Aorta (tissue), 5 donors: Measurements from ENCODE around the gene ZNG1E. TPM values are rescaled to one million over a fixed set of nuclear protein-coding genes. Genes with fewer than 3 reads are reported as not detected.
A peak's percentile ranks its signal among the peaks of the same experiment; 100 is the strongest.
"Not testable (repeated sequence)": the region's sequence is repeated elsewhere in the genome, so short reads cannot be mapped to it uniquely, and the experiment has no call there.

Experiments
- ATAC-seq: fragments of 200-7000 bp; cut with Tn5 transposase; one replicate; pipeline ENCODE4 v1.9.1; 2022; ENCODE audit warnings: moderate library complexity; ENCODE audit not compliant: low FRiP score
- DNase-seq, 2 donors: peaks; one replicate each; pipeline ENCODE4 v3.0.0-alpha.2; 2020
- H3K27ac ChIP-seq, 2 donors: one replicate each; pipeline ENCODE4 v1.5.1; 2013; ENCODE audit warnings: low read length in 2 of 2, mild to moderate bottlenecking in 2 of 2, moderate library complexity in 2 of 2, control low read depth in 1 of 2, inconsistent platforms in 1 of 2, low read depth in 1 of 2
- H3K27me3 ChIP-seq, 2 donors: one replicate each; pipeline ENCODE4 v1.6.1; 2013; ENCODE audit warnings: control low read depth in 1 of 2, low read length in 1 of 2, mild to moderate bottlenecking in 1 of 2, moderate library complexity in 1 of 2; ENCODE audit not compliant: insufficient read depth in 2 of 2, control insufficient read depth in 1 of 2
- H3K36me3 ChIP-seq, 2 donors: one replicate each; pipeline ENCODE4 v1.6.1; 2013; ENCODE audit warnings: control low read depth in 1 of 2, low read length in 1 of 2, mild to moderate bottlenecking in 1 of 2; ENCODE audit not compliant: insufficient read depth in 2 of 2, control insufficient read depth in 1 of 2
- H3K4me1 ChIP-seq, 2 donors: one replicate each; pipeline ENCODE4 v1.6.1; 2013; ENCODE audit warnings: low read length in 2 of 2, control low read depth in 1 of 2, mild to moderate bottlenecking in 1 of 2, moderate library complexity in 1 of 2; ENCODE audit not compliant: insufficient read depth in 2 of 2, control insufficient read depth in 1 of 2
- H3K4me3 ChIP-seq, 2 donors: one replicate each; pipeline ENCODE4 v1.5.1; 2013; ENCODE audit warnings: low read length in 2 of 2, control low read depth in 1 of 2, mild to moderate bottlenecking in 1 of 2
- H3K9me3 ChIP-seq: one replicate; pipeline ENCODE4 v1.6.1; 2013; ENCODE audit warnings: mild to moderate bottlenecking, low read length; ENCODE audit not compliant: control insufficient read depth
- WGBS, 2 donors: extraction: QIAGEN DNeasy Blood & Tissue Kit; methylation state at CpG; one replicate each; pipeline ENCODE4 v1.1.7; 2013; 5-methylcytosine and 5-hydroxymethylcytosine counted together
- intact Hi-C, 2 donors: fragments of 100-400 bp; cut with DNase I; formaldehyde crosslinking; loops; one replicate each; pipeline versions ENCODE4 v1.14.2 to v1.15.0; 2022
- long read RNA-seq, 2 donors: library from polyadenylated mRNA; unstranded; transcript quantifications; one replicate each; pipeline ENCODE4 v2.0.0, GENCODE V29; 2020 to 2021
- polyA plus RNA-seq, 2 donors: library from polyadenylated mRNA; stranded (reverse); fragments of 200-250 nt; gene quantifications; one replicate each; pipeline ENCODE4 v1.2.3, GENCODE V29; 2013
- total RNA-seq, 2 donors: library from RNA; stranded (reverse); fragmentation: NEBNext Ultra II Directional; extraction: Animal tissue kit (Norgen Biotek cat#: 25700); gene quantifications; one replicate each; pipeline ENCODE4 v1.2.1, GENCODE V29; 2021
- donor health status: healthy with polysubstance abuse.
- donor health status: Bipolar disorder and iron deficiency.
- donor health status: DM: no; HTN: no; CAD: no.
- donor health status: DM: no; HTN: no; CAD: no.
- donor health status: DM: yes; HTN: yes; CAD: no.

Gene ZNG1E
- total RNA-seq, result 10 to 100 TPM; 32.3 to 51.1 TPM
- 10 to 100 TPM; 46.5 to 49.8 TPM for polyA plus RNA-seq
- long read RNA-seq, donor 1, transcript CBWD5-207 (15 exons, 1,791 nt), result major isoform, 12 of 48 reads
- long read RNA-seq, donor 1, transcript CBWD5-202 (3 exons, 1,347 nt), result minor isoform, 9 of 48 reads
- long read RNA-seq, donor 1, transcript CBWD5-233 (16 exons, 1,411 nt), result minor isoform, 6 of 48 reads
- long read RNA-seq, donor 1, partial matches to known transcripts, result 2 of 48 reads
- long read RNA-seq, donor 1, other reads (novel, unspliced or antisense), result 18 of 48 reads
- long read RNA-seq, donor 2, transcript CBWD5-207 (15 exons, 1,791 nt), result major isoform, 7 of 26 reads
- long read RNA-seq, donor 2, transcript CBWD5-202 (3 exons, 1,347 nt), result major isoform, 7 of 26 reads
- long read RNA-seq, donor 2, partial matches to known transcripts, result 2 of 26 reads
- long read RNA-seq, donor 2, other reads (novel, unspliced or antisense), result 7 of 26 reads

DNA sequence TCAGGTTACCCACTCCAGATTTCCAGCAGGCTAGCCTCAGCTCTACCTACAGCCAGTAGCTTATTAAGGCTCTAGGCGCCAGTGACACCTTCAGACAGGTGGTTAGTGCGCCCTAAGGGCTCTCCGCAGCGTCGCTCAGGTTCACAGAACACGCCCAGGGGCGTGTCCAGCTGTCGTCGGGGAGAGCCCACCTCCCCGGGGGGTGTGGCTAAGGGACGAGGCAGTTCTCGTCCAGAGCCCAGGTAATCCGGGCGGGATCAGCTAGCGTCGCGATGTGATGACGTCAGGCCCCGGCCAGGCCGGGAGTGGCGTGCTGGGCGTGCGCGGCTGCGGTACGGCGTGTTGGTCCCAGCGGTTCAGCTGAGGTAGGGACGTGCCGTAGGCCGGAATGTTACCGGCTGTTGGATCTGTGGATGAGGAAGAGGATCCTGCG, at the start of gene ZNG1E:
Gene ZNG1E (plus strand): TSS at position 340 of the 433 bp plus-strand sequence. CDS start 49 bp downstream, at position 389.
- intact Hi-C loops, H3K36me3 ChIP-seq, H3K4me1 ChIP-seq, H3K27me3 ChIP-seq, H3K9me3 ChIP-seq, ATAC-seq, H3K4me3 ChIP-seq: not testable (repeated sequence)
- H3K27ac ChIP-seq, result peak within 1 kb of the TSS in 1 of 2 donors; percentile 71
- peak in 1 of 2 donors; percentile 58 for DNase-seq
- WGBS, 2 donors, result 0% methylated on average over 25 of the region's 33 CpGs; no CpG with 5 or more reads in 1 of the 2 donors

DNA sequence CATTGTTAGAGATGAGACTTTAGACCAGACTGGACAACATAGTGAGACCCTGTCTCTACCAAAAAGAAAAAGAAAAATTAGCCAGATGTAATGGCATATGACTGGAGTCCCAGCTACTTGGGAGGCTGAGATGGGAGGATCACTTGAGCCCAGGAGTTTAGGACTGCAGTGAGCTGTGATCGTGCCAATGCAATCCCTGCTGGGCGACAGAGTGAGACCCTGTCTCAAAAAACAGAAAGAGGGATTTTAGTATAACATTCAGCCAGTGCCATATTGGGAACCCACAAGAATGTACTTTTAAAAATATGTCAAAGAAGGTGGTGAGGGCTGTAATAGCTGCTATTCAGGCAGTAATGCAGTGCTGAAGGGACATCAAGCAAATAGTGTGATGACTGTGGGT, 2.1 kb upstream of the ZNG1E start:
- DNase-seq, intact Hi-C loops, H3K9me3 ChIP-seq, H3K36me3 ChIP-seq, H3K27me3 ChIP-seq, H3K4me3 ChIP-seq, H3K27ac ChIP-seq, ATAC-seq, H3K4me1 ChIP-seq: not testable (repeated sequence)
- WGBS, 2 donors, result 78% methylated on average over 2 of the region's 2 CpGs

DNA sequence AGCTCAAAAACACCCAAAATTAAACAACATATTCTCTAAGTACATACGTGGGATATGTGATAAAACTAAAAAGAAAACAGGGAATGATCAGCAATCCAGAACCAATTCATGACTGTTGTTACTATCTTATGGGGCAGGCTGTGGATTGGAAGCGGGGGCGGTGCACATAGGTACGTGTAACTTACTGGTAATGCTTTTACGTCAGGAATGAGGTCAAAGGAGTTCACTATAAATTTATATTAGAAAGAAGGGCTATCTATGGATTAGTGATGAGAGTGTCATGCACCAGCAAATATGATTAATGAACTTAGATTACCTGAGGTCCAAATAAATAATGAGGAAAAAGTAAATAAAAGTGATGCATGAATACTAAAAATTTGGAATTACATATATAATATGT, 710 bp upstream of the ZNG1E start:
- H3K36me3 ChIP-seq, DNase-seq, H3K4me3 ChIP-seq, intact Hi-C loops, H3K9me3 ChIP-seq, H3K4me1 ChIP-seq, H3K27ac ChIP-seq, H3K27me3 ChIP-seq, ATAC-seq: not testable (repeated sequence)
- whole genome bisulfite sequencing, 2 donors, result 47 to 48% methylated on average over 4 of the region's 5 CpGs

DNA sequence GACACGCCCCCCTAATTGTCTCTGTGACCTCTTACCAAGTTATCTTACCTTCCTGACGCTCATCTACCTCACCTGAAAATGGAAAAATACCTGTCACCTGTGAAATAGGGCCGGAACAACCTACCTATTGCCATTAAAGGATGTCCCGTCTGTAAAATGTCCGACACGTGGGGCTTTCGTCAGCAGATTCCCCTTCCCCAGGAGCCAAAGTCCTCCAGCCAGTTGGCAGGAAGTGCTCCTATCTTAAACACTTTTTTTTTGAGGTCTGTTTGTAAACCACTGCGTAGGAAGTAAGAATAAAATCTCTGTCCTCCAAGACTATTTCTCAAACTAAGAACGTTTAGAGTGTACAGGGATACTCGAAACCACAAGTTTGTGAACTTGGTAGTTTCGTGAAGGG, 661 bp downstream of the ZNG1E start:
- H3K36me3 ChIP-seq, ATAC-seq, intact Hi-C loops, H3K4me1 ChIP-seq, H3K4me3 ChIP-seq, H3K27me3 ChIP-seq, DNase-seq, H3K9me3 ChIP-seq: not testable (repeated sequence)
- peak overlapping the region in 1 of 2 donors; percentile 44 for H3K27ac ChIP-seq
- 1 to 3% methylated on average over 5 to 6 of the region's 11 CpGs for WGBS, 2 donors

DNA sequence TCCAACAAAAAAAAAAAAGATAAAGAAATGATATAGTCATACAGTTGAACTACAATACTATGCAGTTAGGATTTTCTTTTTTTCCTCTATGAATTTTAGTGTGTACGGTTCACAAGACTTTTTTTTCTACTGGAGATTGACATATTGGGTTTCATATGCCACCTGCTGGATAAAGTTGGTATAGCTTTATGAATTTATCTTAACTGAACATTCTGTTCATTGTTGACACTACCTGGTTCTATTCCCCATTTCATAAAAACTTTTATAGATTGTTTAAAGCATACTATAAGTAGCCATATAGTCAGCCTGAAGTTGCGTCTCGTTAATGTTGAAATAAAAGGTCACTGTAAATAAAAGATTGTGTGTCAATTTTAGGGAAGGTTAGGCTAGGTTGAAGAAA, 2.8 kb downstream of the ZNG1E start:
- H3K36me3 ChIP-seq, H3K4me3 ChIP-seq, H3K27ac ChIP-seq, intact Hi-C loops, ATAC-seq, H3K4me1 ChIP-seq, DNase-seq, H3K9me3 ChIP-seq, H3K27me3 ChIP-seq: not testable (repeated sequence)
- WGBS, 2 donors, result 17 to 77% methylated on average over 2 to 3 of the region's 3 CpGs

DNA sequence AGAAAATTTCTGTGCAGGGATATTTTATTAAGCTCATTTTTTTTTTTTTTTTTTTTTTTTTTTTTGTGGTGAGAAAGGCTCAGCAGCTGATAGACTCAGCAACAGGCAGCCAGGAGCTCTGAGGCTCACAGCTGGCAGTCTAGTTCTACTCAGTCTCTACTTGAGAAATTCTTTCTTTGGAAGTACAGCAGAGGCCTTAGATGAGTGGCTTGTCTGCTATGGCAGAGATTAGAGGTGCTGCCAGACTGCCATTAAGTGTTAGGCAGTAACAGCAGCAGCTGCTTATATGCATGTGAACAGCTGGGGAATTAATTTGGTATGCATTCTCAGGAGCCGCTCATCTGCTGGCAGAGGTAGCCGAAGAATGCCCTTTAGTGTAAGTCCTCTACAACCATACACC, 27.8 kb downstream of the ZNG1E start:
- DNase-seq, H3K4me3 ChIP-seq, intact Hi-C loops, H3K36me3 ChIP-seq, H3K27ac ChIP-seq, H3K4me1 ChIP-seq, H3K9me3 ChIP-seq, ATAC-seq, H3K27me3 ChIP-seq: not testable (repeated sequence)
- WGBS, 2 donors, result 100% methylated on average over 1 of the region's 2 CpGs; no CpG with 5 or more reads in 1 of the 2 donors

DNA sequence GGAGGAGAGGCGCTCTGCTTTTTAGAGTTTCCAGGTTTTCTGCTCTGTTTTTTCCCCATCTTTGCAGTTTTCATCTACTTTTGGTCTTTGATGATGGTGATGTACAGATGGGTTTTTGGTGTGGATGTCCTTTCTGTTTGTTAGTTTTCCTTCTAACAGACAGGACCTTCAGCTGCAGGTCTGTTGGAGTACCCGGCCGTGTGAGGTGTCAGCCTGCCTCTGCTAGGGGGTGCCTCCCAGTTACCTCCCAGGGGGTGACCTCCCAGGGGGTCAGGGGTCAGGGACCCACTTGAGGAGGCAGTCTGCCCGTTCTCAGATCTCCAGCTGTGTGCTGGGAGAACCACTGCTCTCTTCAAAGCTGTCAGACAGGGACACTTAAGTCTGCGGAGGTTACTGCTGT, 38.7 kb downstream of the ZNG1E start:
- H3K9me3 ChIP-seq, ATAC-seq, DNase-seq, H3K4me1 ChIP-seq, intact Hi-C loops, H3K27me3 ChIP-seq, H3K36me3 ChIP-seq, H3K27ac ChIP-seq, H3K4me3 ChIP-seq: not testable (repeated sequence)
- WGBS, 2 donors, result 64 to 79% methylated on average over 2 to 4 of the region's 5 CpGs

DNA sequence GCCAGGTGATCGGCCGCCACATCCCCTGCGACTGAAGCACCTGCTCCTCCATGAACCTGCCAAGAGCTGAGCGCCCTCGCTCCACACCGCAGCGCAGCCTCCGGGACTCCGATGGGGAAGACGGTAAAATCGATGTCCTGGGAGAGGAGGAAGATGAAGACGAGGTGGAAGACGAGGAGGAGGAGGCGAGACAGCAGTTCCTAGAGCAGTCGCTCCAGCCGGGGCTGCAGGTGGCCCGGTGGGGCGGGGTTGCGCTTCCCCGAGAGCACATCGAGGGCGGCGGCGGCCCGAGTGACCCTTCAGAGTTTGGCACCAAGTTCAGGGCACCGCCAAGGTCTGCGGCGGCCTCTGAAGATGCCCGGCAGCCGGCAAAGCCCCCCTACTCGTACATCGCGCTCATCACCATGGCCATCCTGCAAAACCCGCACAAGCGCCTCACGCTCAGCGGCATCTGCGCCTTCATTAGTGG, 61.4 kb downstream of the ZNG1E start, which contains the start of gene FOXD4L4:
Gene FOXD4L4 (plus strand): TSS at position 51 of the 469 bp plus-strand sequence. CDS start 0 bp downstream, at position 51.
- not testable (repeated sequence) for H3K9me3 ChIP-seq

DNA sequence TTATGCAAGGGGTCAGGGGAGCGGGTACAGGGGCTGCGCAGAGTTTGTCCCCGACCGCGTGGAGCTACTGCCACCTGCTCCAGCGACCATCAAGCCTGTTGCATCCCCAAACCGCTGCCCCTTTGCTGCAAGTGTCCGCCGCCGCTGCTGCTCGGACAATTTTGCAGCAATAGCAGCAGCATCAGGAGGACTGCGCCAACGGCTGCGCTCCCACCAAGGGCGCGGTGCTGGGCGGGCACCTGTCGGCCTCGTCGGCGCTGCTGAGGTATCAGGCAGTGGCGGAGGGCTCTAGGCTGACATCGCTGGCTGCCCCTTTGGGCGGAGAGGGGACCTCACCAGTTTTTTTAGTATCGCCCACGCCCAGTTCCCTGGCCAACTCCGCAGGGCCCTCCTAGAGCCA, 62.4 kb downstream of the ZNG1E start:
- WGBS, 2 donors, result 1% methylated on average over 5 of the region's 27 CpGs; no CpG with 5 or more reads in 1 of the 2 donors
- H3K9me3 ChIP-seq, ATAC-seq, DNase-seq, H3K4me1 ChIP-seq, H3K4me3 ChIP-seq, H3K36me3 ChIP-seq, H3K27ac ChIP-seq, intact Hi-C loops, H3K27me3 ChIP-seq: not testable (repeated sequence)

More for the DNA sequence above, 61.4 kb downstream of the ZNG1E start, which contains the start of gene FOXD4L4:
- H3K4me3 ChIP-seq, H3K27ac ChIP-seq, ATAC-seq, H3K36me3 ChIP-seq, intact Hi-C loops, H3K27me3 ChIP-seq, H3K4me1 ChIP-seq: not testable (repeated sequence)
- WGBS, 2 donors, result 9 to 27% methylated on average over 9 to 20 of the region's 38 CpGs
- DNase-seq, result peak; percentile 23 to 58
